Smooth muscle cell (in vitro differentiated cells): Measurements from ENCODE around the gene CHRNA5. TPM values are rescaled to one million over a fixed set of nuclear protein-coding genes. Genes with fewer than 3 reads are reported as not detected.
A peak's percentile ranks its signal among the peaks of the same experiment; 100 is the strongest.

Experiments
- DNase-seq: peaks from one replicate; lab custom pipeline; 2025; ENCODE audit not compliant: unreplicated experiment; lab: John Stamatoyannopoulos, UW
- H2AFZ ChIP-seq: fragments of 200-600 bp; sonication (generic); 2 replicates; pipeline ENCODE4 v1.6.0; 2016; ENCODE audit warnings: antibody characterized with exemption, low read depth, mild to moderate bottlenecking
- H3F3A ChIP-seq: fragments of 200-600 bp; sonication (generic); 2 replicates; pipeline ENCODE4 v1.6.0; 2017; ENCODE audit warnings: antibody characterized with exemption, low read depth
- H3K27ac ChIP-seq: fragments of 200-600 bp; sonication (generic); 2 replicates; pipeline ENCODE4 v1.5.1; 2016; ENCODE audit warnings: low read depth, mild to moderate bottlenecking
- H3K27me3 ChIP-seq: fragments of 200-600 bp; sonication (generic); 2 replicates; pipeline ENCODE4 v1.6.1; 2016; ENCODE audit warnings: low read depth, mild to moderate bottlenecking
- H3K36me3 ChIP-seq: fragments of 200-600 bp; sonication (generic); 2 replicates; pipeline ENCODE4 v1.5.1; 2016; ENCODE audit warnings: low read depth
- H3K4me1 ChIP-seq: fragments of 200-600 bp; sonication (generic); 2 replicates; pipeline ENCODE4 v1.5.1; 2016; ENCODE audit warnings: low read depth
- H3K4me2 ChIP-seq: fragments of 200-600 bp; sonication (generic); 2 replicates; pipeline ENCODE4 v1.6.0; 2016; ENCODE audit warnings: mild to moderate bottlenecking
- H3K4me3 ChIP-seq: fragments of 200-600 bp; sonication (generic); 2 replicates; pipeline ENCODE4 v1.5.1; 2016; ENCODE audit warnings: mild to moderate bottlenecking
- H3K79me2 ChIP-seq: fragments of 200-600 bp; sonication (generic); 2 replicates; pipeline ENCODE4 v1.6.0; 2016; ENCODE audit warnings: low read depth, mild to moderate bottlenecking
- H3K9ac ChIP-seq: fragments of 200-600 bp; sonication (generic); 2 replicates; pipeline ENCODE4 v1.6.0; 2016; ENCODE audit warnings: low read depth
- H3K9me3 ChIP-seq: fragments of 200-600 bp; sonication (generic); replicated peaks from 2 replicates; pipeline ENCODE4 v1.5.1; 2016; ENCODE audit warnings: low read depth
- H4K20me1 ChIP-seq: fragments of 200-600 bp; sonication (generic); 2 replicates; pipeline ENCODE4 v1.6.0; 2016; ENCODE audit warnings: low read depth
- CTCF ChIP-seq: fragments of 200-600 bp; sonication (generic); IDR thresholded peaks from 2 replicates; pipeline ENCODE4 v1.5.1; 2017; ENCODE audit warnings: borderline replicate concordance, mild to moderate bottlenecking, antibody characterized with exemption; ENCODE audit not compliant: insufficient read depth, poor library complexity, severe bottlenecking
- WGBS: methylation state at CpG from one replicate; pipeline ENCODE4 v1.1.7; 2016; ENCODE audit warnings: low lambda C conversion rate; 5-methylcytosine and 5-hydroxymethylcytosine counted together
- polyA plus RNA-seq: library from polyadenylated mRNA; unstranded; fragments of >200 nt; fragmentation: Nextera tagmentation; extraction: Ambion mirVana; gene quantifications from 2 replicates; pipeline ENCODE4 v1.2.1, GENCODE V29; 2016
- total RNA-seq: library from RNA; depleted of rRNA; stranded (reverse); fragments of >200 nt; gene quantifications from 2 replicates; pipeline ENCODE4 v1.2.3, GENCODE V29; 2014

The CHRNA5 gene
- total and polyA plus RNA-seq, 2 experiments from 2014 or later: 0.85 to 2.4 TPM

- Histone ChIP-seq H4K20me1 (no peaks in the 10 kb centered on the region), H3K36me3 (no peaks in the 10 kb centered on the region), H3K4me2 (no peak overlapping the region), H3F3A (no peaks in the 10 kb centered on the region), H3K27ac (no peak overlapping the region), H3K9ac (no peak overlapping the region), H3K4me1 (no peaks in the 10 kb centered on the region), H3K4me3 (no peak overlapping the region), H3K9me3 (no peaks in the 10 kb centered on the region), H3K27me3 (peaks cover 20% of the 10 kb centered on the region), H2AFZ (no peak overlapping the region), H3K79me2 (no peaks in the 10 kb centered on the region)
- no peak for DNase-seq
- no peak for TF ChIP-seq CTCF
- WGBS: 90% methylated on average over 2 of the region's 2 CpGs
Measured at GRCh38 chr15:78636378-78636859, 71.1 kb downstream of the CHRNA5 start.

- H2AFZ ChIP-seq: no peak overlapping the region
- H3K4me1 ChIP-seq: no peaks in the 10 kb centered on the region
- H3K4me2 ChIP-seq: no peak overlapping the region
- WGBS: 84% methylated on average over 4 of the region's 4 CpGs
- no peaks in the 10 kb centered on the region for H3F3A ChIP-seq
- H3K27ac ChIP-seq: no peak overlapping the region
- no peaks in the 10 kb centered on the region for H4K20me1 ChIP-seq
- DNase-seq: no peak
- H3K36me3 ChIP-seq: no peaks in the 10 kb centered on the region
- H3K79me2 ChIP-seq: no peaks in the 10 kb centered on the region
- peaks cover 31% of the 10 kb centered on the region for H3K27me3 ChIP-seq
- H3K9ac ChIP-seq: no peak overlapping the region
- no peak overlapping the region for H3K4me3 ChIP-seq
- TF ChIP-seq CTCF: no peak
- H3K9me3 ChIP-seq: no peaks in the 10 kb centered on the region
Measured at GRCh38 chr15:78637776-78638435, 72.6 kb downstream of the CHRNA5 start.

- Histone ChIP-seq H3K4me1 (no peaks in the 10 kb centered on the region), H3K27ac (no peak overlapping the region), H3F3A (no peaks in the 10 kb centered on the region), H3K79me2 (no peaks in the 10 kb centered on the region), H4K20me1 (no peaks in the 10 kb centered on the region), H3K9me3 (no peaks in the 10 kb centered on the region), H3K4me3 (no peak overlapping the region), H2AFZ (no peak overlapping the region), H3K36me3 (no peaks in the 10 kb centered on the region), H3K4me2 (no peak overlapping the region), H3K9ac (no peak overlapping the region), H3K27me3 (peaks cover 31% of the 10 kb centered on the region)
- DNase-seq: no peak
- 32% methylated on average over 4 of the region's 4 CpGs for WGBS
- peak; percentile 61 for TF ChIP-seq CTCF
Measured at GRCh38 chr15:78638658-78639314, 73.5 kb downstream of the CHRNA5 start.
